K562 (cell line): ENCODE measurements around the gene POLR1A. TPM values are rescaled to one million over a fixed set of nuclear protein-coding genes. Genes with fewer than 3 reads are reported as not detected.

ENCODE experiments used
- COPS2 ChIP-seq: fragments of 450-650 bp; conservative IDR thresholded peaks from 2 replicates; pipeline ENCODE4 v1.6.1; 2016; ENCODE audit warnings: mild to moderate bottlenecking, moderate library complexity
- GTF2A2 ChIP-seq: IDR thresholded peaks from 2 replicates; pipeline ENCODE4 v1.6.1; 2016; ENCODE audit warnings: mild to moderate bottlenecking, missing genetic modification characterization, missing compliant biosample characterization
- HCFC1 ChIP-seq: IDR thresholded peaks from 2 replicates; pipeline ENCODE4 v1.6.1; 2012; ENCODE audit warnings: low read depth, low read length, improper control_type of control experiment
- KAT7 ChIP-seq: sonication (generic); formaldehyde crosslinking; IDR thresholded peaks from 2 replicates; pipeline ENCODE4 v1.8.0; 2022; ENCODE audit warnings: missing genetic modification reagents, mild to moderate bottlenecking, borderline replicate concordance
- KHSRP ChIP-seq: fragments of 450-650 bp; IDR thresholded peaks from 2 replicates; pipeline ENCODE4 v1.6.1; 2017
- MYC ChIP-seq, 2 experiments: fragments of 250-450 bp in 1 of 2; sonication (Bioruptor Pico) in 1 of 2; IDR thresholded peaks; 2 replicates each; pipeline versions ENCODE4 v1.5.1 to v1.6.1; 2012 to 2021; ENCODE audit warnings: low read depth in 2 of 2, borderline replicate concordance in 1 of 2, improper control_type of control experiment in 1 of 2, low read length in 1 of 2, mild to moderate bottlenecking in 1 of 2, moderate library complexity in 1 of 2
- PRDM10 ChIP-seq: fragments of 450-650 bp; IDR thresholded peaks from 2 replicates; pipeline ENCODE4 v1.6.1; 2018; ENCODE audit not compliant: partially characterized antibody
- SAP30 ChIP-seq: fragments of 200-600 bp; sonication (generic); IDR thresholded peaks from 2 replicates; pipeline ENCODE4 v1.6.1; 2012; ENCODE audit warnings: borderline replicate concordance, low read depth, mild to moderate bottlenecking, moderate library complexity, low read length, control low read depth, inconsistent platforms; ENCODE audit not compliant: insufficient read depth, poor library complexity, severe bottlenecking
- SOX6 ChIP-seq: fragments of 450-650 bp; IDR thresholded peaks from 2 replicates; pipeline ENCODE4 v1.6.1; 2014; ENCODE audit warnings: mild to moderate bottlenecking
- TRIM28 ChIP-seq: fragments of 450-650 bp; IDR thresholded peaks from 2 replicates; pipeline ENCODE4 v1.6.1; 2017
- ZNF175 ChIP-seq: fragments of 200-800 bp; sonication (Bioruptor generic); IDR thresholded peaks from 2 replicates; pipeline ENCODE4 v1.6.1; 2016; ENCODE audit warnings: low read depth, mild to moderate bottlenecking, missing genetic modification characterization, missing compliant biosample characterization
- ZNF3 ChIP-seq: fragments of 250-450 bp; sonication (Bioruptor Pico); IDR thresholded peaks from 2 replicates; pipeline ENCODE4 v1.5.0; 2021; ENCODE audit warnings: mild to moderate bottlenecking, moderate library complexity
- polyA plus RNA-seq, 8 experiments: library from polyadenylated mRNA; depleted of rRNA in 4 of 8; stranded (reverse) in 5 of 8; unstranded in 3 of 8; fragments of >200 nt; fragmentation: Nextera tagmentation in 2 of 8; fragmentation: Illumina TruSeq in 1 of 8; extraction: Ambion mirVana in 2 of 8; extraction: Trizol in 1 of 8; gene quantifications; 2 replicates each; pipeline versions ENCODE4 v1.2.1 to v1.2.3, GENCODE V29; 2011 to 2014; ENCODE audit warnings: inconsistent platforms in 1 of 8, missing spikeins in 1 of 8
- total RNA-seq, 7 experiments: library from RNA; depleted of rRNA in 6 of 7; stranded (reverse); fragments of >200 nt in 6 of 7; fragmentation: Illumina TruSeq in 2 of 7; extraction: Trizol in 2 of 7; gene quantifications; 2 replicates each; pipeline versions ENCODE4 v1.2.1 to v1.2.3, GENCODE V29; 2011 to 2021; ENCODE audit warnings: low replicate concordance in 1 of 7
- TF ChIP-seq, protein P1 (sequence below): fragments of 450-650 bp; IDR thresholded peaks from 2 replicates; pipeline ENCODE4 v1.6.1; 2016
- TF ChIP-seq, protein P2 (sequence below), 2 experiments: IDR thresholded peaks; 2 replicates each; pipeline ENCODE4 v1.6.1; 2011; ENCODE audit warnings: borderline replicate concordance in 1 of 2, control low read depth in 1 of 2, low read depth in 1 of 2, low read length in 1 of 2, mild to moderate bottlenecking in 1 of 2, mixed read lengths in 1 of 2, moderate library complexity in 1 of 2; ENCODE audit not compliant: insufficient read depth in 1 of 2, insufficient read length in 1 of 2, poor library complexity in 1 of 2, severe bottlenecking in 1 of 2; ENCODE audit errors: extremely low read depth in 1 of 2
- TF ChIP-seq, protein P3 (sequence below): fragments of 450-650 bp; conservative IDR thresholded peaks from 2 replicates; pipeline ENCODE4 v1.6.1; 2016; ENCODE audit warnings: missing genetic modification characterization, low read depth, mild to moderate bottlenecking, missing compliant biosample characterization, moderate library complexity

The POLR1A gene
- total and polyA plus RNA-seq, 9 of the 15 experiments (the other 6 are each of a cell fraction or from before 2014, with no cell fraction given) = 3.0 to 72.1 (median 21.8) TPM

DNA sequence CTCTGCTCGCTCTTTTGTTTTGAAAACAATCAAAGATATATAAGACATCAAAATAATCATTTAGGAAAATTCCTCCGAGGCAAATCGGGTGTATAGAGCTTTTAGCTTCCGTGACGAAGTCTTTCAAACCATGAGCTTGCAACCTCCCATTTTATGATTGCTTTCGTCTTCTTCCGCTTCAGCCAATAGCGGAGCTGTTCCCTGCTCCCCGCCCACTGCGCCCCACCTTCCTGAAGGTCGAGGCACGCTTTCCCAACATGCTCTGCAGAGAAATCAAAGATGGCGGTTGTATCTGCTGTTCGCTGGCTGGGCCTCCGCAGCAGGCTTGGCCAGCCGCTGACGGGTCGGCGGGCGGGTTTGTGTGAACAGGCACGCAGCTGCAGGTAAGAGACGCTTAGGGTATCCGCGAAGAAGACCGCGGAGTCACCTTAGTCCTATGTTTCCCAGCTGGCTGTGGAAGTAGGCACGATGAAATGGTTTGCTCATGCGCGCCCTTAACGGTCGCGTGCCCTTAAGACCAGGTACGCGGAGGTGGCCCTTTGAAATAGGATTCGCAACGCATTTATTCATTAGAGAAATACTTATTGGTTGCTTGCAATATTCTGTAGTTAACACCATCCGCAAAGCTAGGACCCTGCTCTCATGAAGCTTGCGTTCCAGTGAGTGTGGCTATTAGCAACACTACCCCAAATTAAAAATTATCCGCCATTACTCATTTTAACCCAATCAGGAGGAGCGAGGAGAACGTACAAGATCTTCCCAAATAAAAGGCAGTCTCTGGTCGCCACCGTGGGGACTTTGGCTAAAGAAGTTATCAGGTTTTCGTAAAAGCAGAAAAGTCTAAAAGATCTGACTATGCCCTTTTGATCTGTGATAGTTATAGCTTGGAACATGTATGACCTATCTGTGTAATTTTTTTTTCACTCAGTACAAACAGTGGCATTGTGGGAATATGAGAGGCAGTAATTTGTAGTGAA is 571 bp upstream of the POLR1A start, which contains the start of gene PTCD3 (continued):
- TF ChIP-seq, protein P1, sequence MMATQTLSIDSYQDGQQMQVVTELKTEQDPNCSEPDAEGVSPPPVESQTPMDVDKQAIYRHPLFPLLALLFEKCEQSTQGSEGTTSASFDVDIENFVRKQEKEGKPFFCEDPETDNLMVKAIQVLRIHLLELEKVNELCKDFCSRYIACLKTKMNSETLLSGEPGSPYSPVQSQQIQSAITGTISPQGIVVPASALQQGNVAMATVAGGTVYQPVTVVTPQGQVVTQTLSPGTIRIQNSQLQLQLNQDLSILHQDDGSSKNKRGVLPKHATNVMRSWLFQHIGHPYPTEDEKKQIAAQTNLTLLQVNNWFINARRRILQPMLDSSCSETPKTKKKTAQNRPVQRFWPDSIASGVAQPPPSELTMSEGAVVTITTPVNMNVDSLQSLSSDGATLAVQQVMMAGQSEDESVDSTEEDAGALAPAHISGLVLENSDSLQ = 0 out of 2 replicates have a peak, but pooled peaks have one; percentile 36
- TF ChIP-seq, protein P2, sequence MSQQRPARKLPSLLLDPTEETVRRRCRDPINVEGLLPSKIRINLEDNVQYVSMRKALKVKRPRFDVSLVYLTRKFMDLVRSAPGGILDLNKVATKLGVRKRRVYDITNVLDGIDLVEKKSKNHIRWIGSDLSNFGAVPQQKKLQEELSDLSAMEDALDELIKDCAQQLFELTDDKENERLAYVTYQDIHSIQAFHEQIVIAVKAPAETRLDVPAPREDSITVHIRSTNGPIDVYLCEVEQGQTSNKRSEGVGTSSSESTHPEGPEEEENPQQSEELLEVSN (IDR thresholded peaks at IDR 0.05; ENCODE audit: borderline replicate concordance in 1 of 2, extremely low read depth in 1 of 2, insufficient read depth in 1 of 2, insufficient read length in 1 of 2, low read depth in 1 of 2, low read length in 1 of 2, poor library complexity in 1 of 2, severe bottlenecking in 1 of 2) = peak in 1 of 2 experiments; percentile 8
- TF ChIP-seq SAP30 (peak; percentile 64), MYC (IDR thresholded peaks at IDR 0.05; ENCODE audit: low read depth, low read length) (peak; percentile 88), MYC (CRISPR knock-in tag; IDR thresholded peaks at IDR 0.05; ENCODE audit: borderline replicate concordance, low read depth) (no peak; the same call in 1 of the 2 replicates), ZNF3 (CRISPR knock-in tag) (no peak), COPS2 (no peak), TRIM28 (0 out of 2 replicates have a peak, but pooled peaks have one; percentile 11), SOX6 (peak; percentile 29; the same call in 1 of the 2 replicates), KAT7 (CRISPR knock-in tag) (peak; percentile 11; the same call in 1 of the 2 replicates), KHSRP (no peak), GTF2A2 (tag) (0 out of 2 replicates have a peak, but pooled peaks have one; percentile 20), PRDM10 (peak; percentile 100), ZNF175 (CRISPR knock-in tag) (peak; percentile 65; the same call in 1 of the 2 replicates), HCFC1 (peak; percentile 69; the same call in 1 of the 2 replicates)
- TF ChIP-seq, protein P3, sequence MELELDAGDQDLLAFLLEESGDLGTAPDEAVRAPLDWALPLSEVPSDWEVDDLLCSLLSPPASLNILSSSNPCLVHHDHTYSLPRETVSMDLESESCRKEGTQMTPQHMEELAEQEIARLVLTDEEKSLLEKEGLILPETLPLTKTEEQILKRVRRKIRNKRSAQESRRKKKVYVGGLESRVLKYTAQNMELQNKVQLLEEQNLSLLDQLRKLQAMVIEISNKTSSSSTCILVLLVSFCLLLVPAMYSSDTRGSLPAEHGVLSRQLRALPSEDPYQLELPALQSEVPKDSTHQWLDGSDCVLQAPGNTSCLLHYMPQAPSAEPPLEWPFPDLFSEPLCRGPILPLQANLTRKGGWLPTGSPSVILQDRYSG (tag) = no peak
